HCT116 (cell line): ENCODE results near the gene C12orf57. TPM values are rescaled to one million over a fixed set of nuclear protein-coding genes. Genes with fewer than 3 reads are reported as not detected.

ENCODE experiments used
- ATAC-seq: fragments of 200-7000 bp; cut with Tn5 transposase; 2 replicates; pipeline ENCODE4 v1.9.1; 2020; ENCODE audit warnings: mild to moderate bottlenecking, moderate library complexity
- BruUV-seq: library from RNA; stranded (reverse); fragments of 400-500 nt; replicated peaks from 2 replicates; lab custom pipeline; 2021; lab: Mats Ljungman, UMichigan
- CTCF ChIA-PET: fragments of 300-600 bp; sonication (Branson Sonifier 250); formaldehyde crosslinking; loops from one replicate; lab custom pipeline; 2021; ENCODE audit warnings: antibody characterized with exemption; lab: Charles Lee
- POLR2A ChIA-PET: fragments of 300-600, 350-600 bp; sonication (Branson Sonifier 250); formaldehyde crosslinking; loops from one replicate; lab custom pipeline; 2021; ENCODE audit warnings: antibody characterized with exemption; lab: Charles Lee
- RAD21 ChIA-PET, 2 experiments: fragments of 300-600 bp; sonication (Branson Sonifier 250); formaldehyde crosslinking; loops; one replicate each; lab custom pipeline; 2023; ENCODE audit warnings: low total read pairs in 2 of 2; ENCODE audit not compliant: uncharacterized antibody in 2 of 2, unreplicated experiment in 2 of 2, low non-redundant PET in 1 of 2; lab: Charles Lee
- DNase-seq: peaks from one replicate; pipeline ENCODE4 v3.0.0-alpha.2; 2010; ENCODE audit warnings: low read depth, low spot score
- H2AFZ ChIP-seq: fragments of 200-600 bp; shearing (Covaris generic), sonication (generic); 2 replicates; pipeline ENCODE4 v1.6.1; 2017; ENCODE audit warnings: low read depth, mixed run types, mixed read lengths, antibody characterized with exemption, low read length; ENCODE audit not compliant: poor library complexity, severe bottlenecking
- H3K27ac ChIP-seq: 2 replicates; pipeline ENCODE4 v1.5.1; 2012; ENCODE audit warnings: low read depth, low read length
- H3K27me3 ChIP-seq: fragments of 200-600 bp; sonication (generic); 2 replicates; pipeline ENCODE4 v1.6.1; 2016; ENCODE audit warnings: mixed run types, low read length, mixed read lengths; ENCODE audit not compliant: insufficient read depth
- H3K36me3 ChIP-seq, 2 experiments: fragments of 200-500 bp in 1 of 2; fragments of 200-600 bp in 1 of 2; sonication (Bioruptor generic) in 1 of 2; sonication (generic) in 1 of 2; 2 replicates each; pipeline versions ENCODE4 v1.5.1 to v1.6.1; 2014 to 2016; ENCODE audit warnings: low read length in 2 of 2, inconsistent platforms in 1 of 2, mixed read lengths in 1 of 2, mixed run types in 1 of 2; ENCODE audit not compliant: insufficient read depth in 2 of 2, control insufficient read depth in 1 of 2
- H3K4me1 ChIP-seq, 2 experiments: fragments of 200-600 bp in 1 of 2; sonication (generic) in 1 of 2; 2 replicates each; pipeline versions ENCODE4 v1.5.1 to v1.6.1; 2012 to 2017; ENCODE audit warnings: low read length in 2 of 2, inconsistent platforms in 1 of 2, mild to moderate bottlenecking in 1 of 2, mixed read lengths in 1 of 2, mixed run types in 1 of 2, moderate library complexity in 1 of 2; ENCODE audit not compliant: insufficient read depth in 2 of 2, control insufficient read depth in 1 of 2
- H3K4me2 ChIP-seq: fragments of 200-600 bp; sonication (generic); 2 replicates; pipeline ENCODE4 v1.6.1; 2017; ENCODE audit warnings: mixed run types, low read length, mixed read lengths
- H3K4me3 ChIP-seq, 2 experiments: fragments of 200-600 bp in 1 of 2; sonication (generic) in 1 of 2; replicated peaks in 1 of 2; 2 replicates each; pipeline ENCODE4 v1.5.1; 2011 to 2016; ENCODE audit warnings: low read length in 2 of 2, control low read depth in 1 of 2, low read depth in 1 of 2, mild to moderate bottlenecking in 1 of 2, mixed read lengths in 1 of 2, mixed run types in 1 of 2
- H3K79me2 ChIP-seq: fragments of 200-600 bp; sonication (generic); 2 replicates; pipeline ENCODE4 v1.6.1; 2017; ENCODE audit warnings: mild to moderate bottlenecking, mixed run types, low read length, moderate library complexity, mixed read lengths; ENCODE audit not compliant: insufficient read depth
- H3K9ac ChIP-seq: fragments of 200-600 bp; sonication (generic); 2 replicates; pipeline ENCODE4 v1.6.1; 2016; ENCODE audit warnings: low read length, mixed read lengths
- H3K9me2 ChIP-seq: fragments of 200-600 bp; sonication (generic), shearing (Covaris generic); 2 replicates; pipeline ENCODE4 v1.6.1; 2017; ENCODE audit warnings: mixed run types, mild to moderate bottlenecking, moderate library complexity; ENCODE audit not compliant: insufficient read depth
- H3K9me3 ChIP-seq, 2 experiments: fragments of 200-500 bp in 1 of 2; fragments of 200-600 bp in 1 of 2; sonication (Bioruptor generic) in 1 of 2; sonication (generic) in 1 of 2; 2 replicates each; pipeline ENCODE4 v1.6.1; 2014 to 2017; ENCODE audit warnings: low read length in 2 of 2, mixed read lengths in 2 of 2, inconsistent platforms in 1 of 2, low read depth in 1 of 2, mild to moderate bottlenecking in 1 of 2, mixed run types in 1 of 2, moderate library complexity in 1 of 2; ENCODE audit not compliant: control insufficient read depth in 1 of 2, insufficient read depth in 1 of 2
- H4K20me1 ChIP-seq: fragments of 200-600 bp; sonication (generic), shearing (Covaris generic); 2 replicates; pipeline ENCODE4 v1.6.1; 2017; ENCODE audit warnings: mixed run types, mild to moderate bottlenecking, moderate library complexity; ENCODE audit not compliant: insufficient read depth
- ATF3 ChIP-seq: IDR thresholded peaks from 2 replicates; pipeline ENCODE4 v1.6.1; 2012
- CBX3 ChIP-seq: IDR thresholded peaks from 2 replicates; pipeline ENCODE4 v1.6.1; 2012; ENCODE audit warnings: low read depth
- JUND ChIP-seq: IDR thresholded peaks from 2 replicates; pipeline ENCODE4 v1.6.1; 2012
- POLR2A ChIP-seq: IDR thresholded peaks from 2 replicates; pipeline ENCODE4 v1.7.0; 2011; ENCODE audit warnings: borderline replicate concordance; ENCODE audit not compliant: insufficient read depth, insufficient read length; ENCODE audit errors: extremely low read depth
- SIN3A ChIP-seq: IDR thresholded peaks from 2 replicates; pipeline ENCODE4 v1.6.1; 2012; ENCODE audit warnings: low read depth
- SRF ChIP-seq: IDR thresholded peaks from 2 replicates; pipeline ENCODE4 v1.6.1; 2012; ENCODE audit warnings: low read depth
- TCF7L2 ChIP-seq: IDR thresholded peaks from 2 replicates; pipeline ENCODE4 v1.7.0; 2011; ENCODE audit warnings: borderline replicate concordance, inconsistent platforms; ENCODE audit not compliant: insufficient read depth, insufficient read length; ENCODE audit errors: extremely low read depth
- ZNF274 ChIP-seq: fragments of 200-500 bp; sonication (Bioruptor generic); IDR thresholded peaks from 2 replicates; pipeline ENCODE4 v1.6.1; 2014; ENCODE audit warnings: mild to moderate bottlenecking, low read depth, low read length, inconsistent platforms
- intact Hi-C: fragments of 100-400 bp; cut with micrococcal nuclease; formaldehyde crosslinking; loops from 2 replicates; pipeline ENCODE4 v1.10.0; 2022
- total RNA-seq: library from RNA; stranded (reverse); gene quantifications from one replicate; pipeline ENCODE4 v1.2.1, GENCODE V29; 2021; ENCODE audit not compliant: unreplicated experiment
- TF ChIP-seq, protein P1 (sequence below), 3 experiments: fragments of 200-600 bp in 1 of 3; sonication (generic) in 1 of 3; IDR thresholded peaks in 2 of 3; conservative IDR thresholded peaks in 1 of 3; 2 replicates each; pipeline ENCODE4 v1.5.1; 2012 to 2017; ENCODE audit warnings: low read depth in 2 of 3, low read length in 2 of 3, antibody characterized with exemption in 1 of 3, borderline replicate concordance in 1 of 3, control low read depth in 1 of 3, mild to moderate bottlenecking in 1 of 3, mixed read lengths in 1 of 3, mixed run types in 1 of 3, moderate library complexity in 1 of 3; ENCODE audit not compliant: insufficient read depth in 1 of 3

The C12orf57 gene
- total RNA-seq, 1 experiment from 2014 or later, result 202 TPM

- no peaks in the 10 kb centered on the region for H4K20me1 ChIP-seq
- CTCF ChIA-PET, result no interaction called here
- no peak for TF ChIP-seq CBX3
- no peak for TF ChIP-seq SRF
- no peak for TF ChIP-seq ZNF274
- TF ChIP-seq JUND, result no peak
- no peak for TF ChIP-seq ATF3
- TF ChIP-seq, protein P1, sequence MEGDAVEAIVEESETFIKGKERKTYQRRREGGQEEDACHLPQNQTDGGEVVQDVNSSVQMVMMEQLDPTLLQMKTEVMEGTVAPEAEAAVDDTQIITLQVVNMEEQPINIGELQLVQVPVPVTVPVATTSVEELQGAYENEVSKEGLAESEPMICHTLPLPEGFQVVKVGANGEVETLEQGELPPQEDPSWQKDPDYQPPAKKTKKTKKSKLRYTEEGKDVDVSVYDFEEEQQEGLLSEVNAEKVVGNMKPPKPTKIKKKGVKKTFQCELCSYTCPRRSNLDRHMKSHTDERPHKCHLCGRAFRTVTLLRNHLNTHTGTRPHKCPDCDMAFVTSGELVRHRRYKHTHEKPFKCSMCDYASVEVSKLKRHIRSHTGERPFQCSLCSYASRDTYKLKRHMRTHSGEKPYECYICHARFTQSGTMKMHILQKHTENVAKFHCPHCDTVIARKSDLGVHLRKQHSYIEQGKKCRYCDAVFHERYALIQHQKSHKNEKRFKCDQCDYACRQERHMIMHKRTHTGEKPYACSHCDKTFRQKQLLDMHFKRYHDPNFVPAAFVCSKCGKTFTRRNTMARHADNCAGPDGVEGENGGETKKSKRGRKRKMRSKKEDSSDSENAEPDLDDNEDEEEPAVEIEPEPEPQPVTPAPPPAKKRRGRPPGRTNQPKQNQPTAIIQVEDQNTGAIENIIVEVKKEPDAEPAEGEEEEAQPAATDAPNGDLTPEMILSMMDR (IDR thresholded peaks at IDR 0.05 in 2 of 3, conservative IDR thresholded peaks at IDR 0.05 in 1 of 3; ENCODE audit: borderline replicate concordance in 1 of 3, insufficient read depth in 1 of 3, low read depth in 2 of 3, low read length in 2 of 3), result no peak
- no peak for TF ChIP-seq TCF7L2
- TF ChIP-seq SIN3A, result no peak
- TF ChIP-seq POLR2A, result no peak
- RAD21 ChIA-PET, result no interaction called here
- ATAC-seq, result no peak
- no peaks in the 10 kb centered on the region for H3K79me2 ChIP-seq
- H3K36me3 ChIP-seq, result no peaks in the 10 kb centered on the region
- POLR2A ChIA-PET, result interaction anchor here (0.6 kb wide), 1 partner anchor 21 kb away, joined by 5 read pairs; no protein-coding TSS in a partner anchor
- intact Hi-C loops, result no loop called here
- H3K4me2 ChIP-seq, result 0 out of 2 replicates have a peak overlapping the region, but pooled peaks have one; percentile 8
- H2AFZ ChIP-seq, result no peak overlapping the region
- peaks cover 8 to 22% of the 10 kb centered on the region in 2 experiments for H3K4me1 ChIP-seq
- H3K4me3 ChIP-seq, result no peak overlapping the region
- no peak for DNase-seq
- no peaks in the 10 kb centered on the region for H3K9me2 ChIP-seq
- no peaks in the 10 kb centered on the region for H3K27me3 ChIP-seq
- no peaks in the 10 kb centered on the region for H3K9me3 ChIP-seq
- H3K9ac ChIP-seq, result no peak overlapping the region
- no peak overlapping the region for H3K27ac ChIP-seq
- BruUV-seq, result no TSS peak
Measured at GRCh38 chr12:6899427-6899826, 44.4 kb upstream of the C12orf57 start.
